VCaP (cell line): Measurements from ENCODE around the gene CELF5.
"Not testable (repeated sequence)": the region's sequence is repeated elsewhere in the genome, so short reads cannot be mapped to it uniquely, and the experiment has no call there.

Source experiments
- H3K27ac ChIP-seq: fragments of 450-650 bp; 2 replicates; pipeline ENCODE4 v1.5.1; 2017
- CTCF ChIP-seq: fragments of 450-650 bp; conservative IDR thresholded peaks from 2 replicates; pipeline ENCODE4 v1.5.1; 2017; ENCODE audit warnings: mild to moderate bottlenecking, moderate library complexity

The CELF5 gene

GRCh38 chr19:3328743-3329142 is 104.3 kb downstream of the CELF5 start:
- no peak overlapping the region for H3K27ac ChIP-seq
- no peak for TF ChIP-seq CTCF

DNA sequence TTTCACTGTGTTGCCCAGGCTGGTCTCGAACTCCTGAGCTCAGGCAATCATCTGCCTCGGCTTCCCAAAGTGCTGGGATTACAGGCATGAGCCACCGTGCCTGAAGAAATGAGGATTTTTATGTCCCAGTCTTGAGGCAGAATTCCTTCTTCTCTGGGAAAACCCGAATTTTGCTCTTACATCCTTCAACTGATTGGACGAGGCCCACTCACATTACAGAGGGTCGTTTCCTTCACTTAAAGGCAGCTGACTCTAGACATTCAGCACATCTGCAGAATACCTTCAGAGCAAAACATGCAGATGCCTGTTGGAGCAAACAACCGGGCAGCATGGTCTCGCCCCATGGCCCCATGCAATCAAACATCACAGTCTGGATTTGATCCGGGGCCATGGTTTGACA is 105.6 kb downstream of the CELF5 start:
- H3K27ac ChIP-seq = no peak overlapping the region
- no peak for TF ChIP-seq CTCF

DNA sequence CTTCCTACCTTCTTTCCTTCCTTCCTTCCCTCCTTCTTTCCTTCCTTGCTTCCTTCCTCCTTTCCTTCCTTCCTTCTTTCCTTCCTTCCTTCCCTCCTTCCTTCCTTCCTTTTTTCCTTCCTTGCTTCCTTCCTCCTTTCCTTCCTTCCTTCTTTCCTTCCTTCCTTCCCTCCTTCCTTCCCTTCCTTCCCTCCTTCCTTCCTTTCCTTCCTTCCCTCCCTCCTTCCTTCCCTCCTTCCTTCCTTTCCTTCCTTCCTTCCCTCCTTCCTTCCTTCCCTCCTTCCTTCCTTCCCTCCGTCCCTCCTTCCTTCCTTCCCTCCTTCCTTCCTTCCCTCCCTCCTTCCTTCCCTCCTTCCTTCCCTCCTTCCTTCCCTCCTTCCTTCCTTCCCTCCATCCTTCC is 107.8 kb downstream of the CELF5 start:
- not testable (repeated sequence) for H3K27ac ChIP-seq

- TF ChIP-seq CTCF = no peak
- no peak overlapping the region for H3K27ac ChIP-seq
Observed at GRCh38 chr19:3333020-3333583, 108.6 kb downstream of the CELF5 start.

DNA sequence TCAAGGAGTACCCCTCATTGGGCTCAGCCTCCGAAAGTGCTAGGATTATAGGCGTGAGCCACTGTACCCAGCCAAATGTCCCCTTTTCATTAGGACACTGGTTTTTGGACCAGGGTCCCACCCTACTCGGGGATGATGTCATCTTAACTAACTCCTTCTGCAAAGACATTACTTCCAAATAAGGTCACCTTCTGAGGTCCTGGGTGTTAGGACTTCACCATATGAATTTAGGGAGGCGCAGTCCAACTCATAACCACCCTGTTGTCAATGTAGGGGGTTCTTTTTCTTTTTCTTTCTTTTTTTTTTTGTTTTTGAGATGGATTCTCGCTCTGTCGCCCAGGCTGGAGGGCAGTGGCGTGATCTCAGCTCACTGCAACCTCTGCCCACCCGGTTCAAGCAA is 109.2 kb downstream of the CELF5 start:
- no peak overlapping the region for H3K27ac ChIP-seq
- no peak for TF ChIP-seq CTCF

GRCh38 chr19:3334749-3335430 is 110.4 kb downstream of the CELF5 start:
- H3K27ac ChIP-seq = peak overlapping the region; percentile 92

DNA sequence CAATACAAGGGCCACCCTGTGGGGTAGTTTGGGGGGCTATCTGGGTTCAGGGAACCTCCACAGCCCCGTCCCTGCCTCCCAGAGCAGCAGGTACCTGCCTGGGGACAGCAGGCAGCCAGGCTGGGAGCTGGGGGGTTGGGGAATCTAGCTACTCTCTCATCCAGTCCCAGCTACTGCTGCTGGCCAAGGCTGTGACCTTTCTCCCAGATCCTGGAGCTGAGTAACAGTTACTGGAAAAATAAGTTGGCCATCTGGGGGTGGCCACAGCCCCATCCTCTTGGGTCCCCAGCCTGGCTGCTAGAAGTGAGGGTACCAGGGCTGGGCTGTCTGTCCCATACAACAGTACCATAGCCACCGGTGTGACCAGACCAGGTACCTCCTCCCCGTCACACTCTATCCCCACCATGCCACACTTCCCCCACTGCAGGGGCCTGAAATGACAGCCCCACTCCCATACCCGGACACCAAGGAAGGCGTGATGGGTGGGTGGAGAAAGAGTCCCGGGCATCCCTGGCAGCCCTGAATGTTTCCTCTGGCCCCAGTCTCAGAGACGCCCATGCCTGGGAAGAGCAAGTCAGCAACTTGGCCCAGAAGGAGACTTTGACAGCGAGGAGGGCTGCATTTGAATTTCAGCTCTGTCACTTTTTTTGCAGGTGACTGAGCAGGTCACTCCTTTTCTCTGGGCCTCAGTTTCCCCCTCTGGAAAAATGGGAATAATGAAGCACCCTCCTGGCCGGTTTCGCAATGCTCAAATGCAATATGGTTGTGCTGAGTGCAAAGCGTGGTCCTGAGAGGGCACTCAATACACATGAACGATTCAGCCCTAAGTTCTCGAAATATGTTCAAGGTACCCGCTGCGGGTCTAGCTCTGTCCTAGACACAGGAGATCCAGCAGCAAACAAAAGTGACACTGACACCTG is 111.2 kb downstream of the CELF5 start:
- H3K27ac ChIP-seq = peak overlapping the region; percentile 92
- TF ChIP-seq CTCF = no peak

- peak overlapping the region; percentile 92 for H3K27ac ChIP-seq
- TF ChIP-seq CTCF = no peak
Observed at GRCh38 chr19:3336351-3336679, 111.9 kb downstream of the CELF5 start.
